Stimulated activated CD4-positive, alpha-beta T cell treated with anti-CD3 and anti-CD28 coated beads, Interleukin-1b, Interleukin-23, amount 100 ng/mL, for 1 hour (primary cell): ENCODE results near the gene MRPL44.

ENCODE experiments used
- DNase-seq, 2 donors: peaks; one replicate each; pipeline ENCODE4 v3.0.0-alpha.2; 2020; ENCODE audit warnings: low read depth in 2 of 2

MRPL44 gene

DNA sequence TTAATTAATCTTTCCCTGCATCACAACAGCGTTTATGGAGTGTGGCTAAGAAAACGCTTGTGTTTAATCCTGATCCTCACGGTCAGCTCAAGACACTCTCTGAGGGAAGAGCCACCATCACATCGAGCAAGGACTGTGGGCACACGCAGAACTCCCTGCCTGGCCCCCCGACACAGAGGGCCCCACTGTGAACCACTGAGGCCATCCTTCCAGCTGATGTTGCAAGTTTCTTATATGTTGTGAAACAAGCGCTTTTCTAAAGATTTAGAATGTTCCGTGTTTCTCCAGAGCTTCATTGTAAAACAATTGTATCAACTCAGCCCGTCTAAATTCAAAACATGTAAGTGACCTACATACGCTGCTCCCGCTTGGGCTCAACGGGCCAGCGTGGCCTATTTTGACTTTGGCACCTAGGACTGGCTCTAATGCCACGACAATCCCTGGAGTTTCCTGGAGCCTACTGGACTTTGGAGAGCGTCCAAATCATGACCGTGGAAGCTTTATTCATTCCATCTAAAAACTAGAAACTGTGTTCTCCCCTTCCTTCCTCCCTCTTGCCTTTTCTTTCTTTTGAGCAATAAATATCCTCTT is 46.9 kb downstream of the MRPL44 start:
- DNase-seq: no peak

DNA sequence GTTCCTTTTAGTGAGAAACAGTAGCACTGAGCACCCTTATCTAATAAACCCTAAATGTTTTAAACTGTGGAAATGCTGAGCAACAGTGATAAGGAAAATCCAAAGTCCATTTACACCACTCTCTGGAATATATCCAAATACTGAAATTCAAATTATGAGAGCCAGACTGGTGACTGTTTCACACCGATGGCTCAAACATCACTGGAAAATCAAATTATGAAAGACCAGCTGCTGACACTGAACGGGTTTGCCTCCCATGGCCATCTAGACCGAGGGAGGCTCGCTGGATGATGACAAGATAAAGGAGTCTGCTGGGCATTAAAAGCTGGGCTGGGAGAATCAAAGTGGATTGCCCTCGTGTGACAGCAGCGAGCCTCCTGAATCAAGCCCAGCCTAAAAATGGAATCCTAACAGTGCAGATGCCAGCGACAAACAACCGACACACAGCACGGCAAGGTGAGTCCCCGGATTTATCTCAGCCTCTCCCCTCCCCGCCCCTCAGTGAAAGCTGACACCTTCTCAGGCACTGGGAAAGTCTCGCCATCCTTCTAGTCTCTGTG is 51.5 kb downstream of the MRPL44 start:
- no peak for DNase-seq

- no peak for DNase-seq
Observed at GRCh38 chr2:224009605-224010315, 52.5 kb downstream of the MRPL44 start.

DNA sequence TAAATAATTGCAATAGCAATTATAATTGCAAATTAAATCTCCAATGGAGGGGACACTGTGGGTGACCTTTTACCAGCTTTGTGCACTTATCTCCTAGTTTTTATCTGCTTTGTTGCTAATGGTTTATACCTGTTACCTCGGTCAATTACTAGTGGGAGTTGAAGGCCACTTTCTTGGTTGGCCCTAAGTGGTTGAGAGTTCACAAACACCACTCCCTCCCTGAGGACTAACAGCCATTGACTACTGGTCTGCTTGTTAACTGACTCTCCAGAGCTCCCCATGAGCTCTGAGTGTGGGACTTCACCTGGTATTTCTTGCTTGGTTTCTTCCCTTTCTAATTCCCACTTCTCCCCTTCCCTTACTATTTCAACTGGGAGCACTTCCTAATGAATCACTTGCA is 54.6 kb downstream of the MRPL44 start:
- no peak for DNase-seq

GRCh38 chr2:224014336-224014735 is 57.1 kb downstream of the MRPL44 start:
- no peak for DNase-seq

DNA sequence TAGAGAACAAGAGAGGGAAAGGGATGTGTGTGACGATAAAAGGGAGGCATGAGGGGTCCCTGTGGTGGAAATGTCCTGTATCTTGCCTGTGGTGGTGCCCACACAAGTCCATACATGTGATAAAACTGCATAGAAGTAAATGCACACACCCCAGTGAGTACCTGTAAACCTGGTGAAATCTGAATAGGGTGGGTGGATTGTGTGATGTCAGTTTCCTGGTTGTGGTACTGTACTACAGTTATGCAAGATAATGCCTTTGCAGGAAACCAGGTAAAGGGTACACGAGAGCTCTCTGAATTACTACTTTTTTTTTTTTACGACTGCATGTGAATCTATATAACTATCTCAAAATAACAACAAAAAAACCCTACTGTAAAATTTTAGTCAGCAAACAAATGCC is 59.7 kb downstream of the MRPL44 start:
- DNase-seq: no peak
